ENCODE data around the gene ZNF438.

The ZNF438 gene

GRCh38 chr10:30822693-30823465 is 208.8 kb downstream of the ZNF438 start:
- no peak for DNase-seq (ENCODE audit: low spot score)

DNA sequence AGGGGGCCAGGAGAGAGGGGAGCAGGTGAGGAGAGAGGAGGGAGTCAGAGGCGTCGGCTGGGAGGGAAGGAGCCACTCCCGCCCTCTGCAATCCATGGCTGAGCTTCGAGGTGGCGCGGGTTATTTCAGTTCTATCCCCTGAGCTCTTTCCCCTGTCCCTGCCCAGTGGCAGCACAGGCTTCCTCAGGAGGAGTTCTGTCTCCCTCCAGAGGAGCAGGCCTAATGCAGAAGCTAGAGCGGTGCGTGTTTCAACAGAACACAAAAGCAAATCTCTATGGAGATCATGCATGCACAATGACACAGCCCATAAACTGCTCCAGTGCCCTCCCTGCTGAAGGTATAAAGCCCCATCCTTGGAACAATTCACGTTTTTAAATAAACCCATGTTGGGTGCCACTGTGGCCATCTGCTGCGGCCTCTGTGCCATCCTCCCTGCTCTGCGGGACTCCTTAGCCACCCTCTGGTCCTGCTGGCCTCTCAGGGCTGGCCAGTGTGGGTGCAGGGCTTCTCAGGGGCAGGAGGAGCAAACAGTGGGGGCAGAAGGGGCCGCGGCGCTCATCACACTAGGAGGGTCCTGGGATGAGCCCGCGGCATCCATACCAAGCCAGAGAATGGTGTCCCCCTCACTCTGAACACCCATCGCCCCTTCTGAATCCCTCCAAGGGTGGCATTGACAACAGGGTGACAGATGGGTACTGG is 209.5 kb downstream of the ZNF438 start:
- DNase-seq (ENCODE audit: low spot score) = no peak

- no peak for DNase-seq (ENCODE audit: low spot score)
Observed at GRCh38 chr10:30821261-30821993, 210.2 kb downstream of the ZNF438 start.

DNA sequence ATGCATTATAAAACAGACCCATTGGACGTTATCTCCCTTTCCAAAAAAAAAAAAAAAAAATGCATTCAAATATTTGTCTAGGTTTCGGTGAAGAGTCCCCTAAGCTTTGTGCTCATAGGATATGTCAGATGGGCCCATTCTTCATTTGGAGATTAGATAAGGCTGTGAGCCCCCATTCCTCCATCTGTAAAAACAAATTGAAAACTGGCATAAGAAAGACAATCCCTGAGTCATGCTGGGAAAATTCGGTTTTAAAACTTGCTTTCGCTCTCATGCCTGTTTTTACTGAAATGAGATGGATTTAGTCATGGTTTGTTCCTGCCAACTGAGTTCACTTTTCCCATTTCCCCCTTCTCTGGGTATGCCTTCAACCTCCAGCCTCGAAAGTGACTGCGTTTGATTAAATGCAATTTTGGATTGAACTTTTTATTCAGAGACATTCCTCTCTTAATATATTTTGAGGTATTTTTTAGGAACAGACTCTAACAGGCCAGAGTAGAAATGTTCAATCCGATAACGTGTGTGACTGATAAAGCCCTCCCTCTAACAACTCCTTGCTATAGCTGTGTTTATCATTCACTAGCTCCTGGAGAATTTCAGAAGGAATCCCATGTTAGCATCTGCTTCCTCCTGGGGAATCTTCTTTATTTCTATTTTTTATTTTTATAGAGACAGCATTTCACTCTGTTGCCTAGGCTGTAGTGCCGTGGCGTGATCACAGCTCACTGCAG is 211.2 kb downstream of the ZNF438 start:
- no peak for DNase-seq (ENCODE audit: low spot score)

GRCh38 chr10:30819341-30820181 is 212.1 kb downstream of the ZNF438 start:
- DNase-seq (ENCODE audit: low spot score) = no peak

DNA sequence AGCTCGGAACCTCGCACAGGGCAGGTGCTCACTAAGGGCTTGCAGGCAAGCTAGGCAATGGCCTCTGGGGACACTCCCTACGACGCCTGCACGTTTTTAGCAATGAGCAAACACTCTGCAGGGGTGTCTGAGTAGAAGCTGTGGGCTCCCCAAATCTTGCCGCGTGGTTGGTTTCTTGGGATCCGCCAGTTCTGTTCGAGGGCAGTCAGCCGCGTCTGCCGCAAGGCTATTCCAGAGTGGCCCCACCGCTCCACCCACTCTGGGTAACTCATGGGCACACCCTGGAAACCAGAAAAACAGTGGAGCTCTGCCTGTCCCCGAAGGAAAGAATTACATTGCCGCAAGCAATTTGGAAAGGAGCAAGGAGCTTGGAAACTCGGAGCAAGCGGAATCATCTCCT is 212.8 kb downstream of the ZNF438 start:
- DNase-seq (ENCODE audit: low spot score) = no peak

GRCh38 chr10:30818010-30818660 is 213.5 kb downstream of the ZNF438 start:
- no peak for DNase-seq (ENCODE audit: low spot score)

DNA sequence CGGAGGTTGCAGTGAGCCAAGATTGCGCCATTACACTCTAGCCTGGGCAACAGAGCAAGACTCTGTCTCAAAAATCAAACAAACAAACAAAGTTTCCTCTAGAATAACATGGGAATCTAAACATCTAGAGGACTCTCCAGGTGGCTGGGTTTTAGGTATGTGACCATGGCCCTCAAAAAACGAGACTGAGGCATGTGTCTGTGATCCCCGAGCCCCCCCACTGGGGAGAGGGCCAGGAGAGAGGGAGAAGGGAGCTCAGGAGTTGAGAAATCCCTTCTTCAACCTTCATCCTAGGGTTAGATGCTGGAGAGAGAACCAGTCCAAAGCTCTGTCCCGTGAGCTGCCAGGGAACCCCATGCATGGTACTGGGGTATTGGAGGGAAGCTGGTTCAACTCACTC is 214.1 kb downstream of the ZNF438 start:
- no peak for DNase-seq (ENCODE audit: low spot score)

DNA sequence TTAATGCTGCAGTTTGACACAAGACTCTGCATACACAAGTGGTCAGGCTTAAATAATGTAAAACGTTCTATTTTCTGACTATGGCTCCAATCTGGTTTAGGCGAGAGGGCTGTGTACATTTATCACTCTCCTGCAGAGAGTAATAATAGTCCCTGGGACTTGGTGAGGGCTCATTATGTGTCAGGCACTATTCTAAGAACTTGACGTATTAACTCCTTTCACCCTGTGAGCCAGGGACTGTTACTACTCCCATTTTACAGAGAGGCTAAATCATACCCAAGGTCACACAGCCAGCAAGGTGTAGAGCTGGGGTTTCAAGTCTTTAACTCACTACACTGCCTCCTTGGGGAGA is 214.9 kb downstream of the ZNF438 start:
- no peak for DNase-seq (ENCODE audit: low spot score)

GRCh38 chr10:30816159-30816819 is 215.4 kb downstream of the ZNF438 start:
- no peak for DNase-seq (ENCODE audit: low spot score)

DNA sequence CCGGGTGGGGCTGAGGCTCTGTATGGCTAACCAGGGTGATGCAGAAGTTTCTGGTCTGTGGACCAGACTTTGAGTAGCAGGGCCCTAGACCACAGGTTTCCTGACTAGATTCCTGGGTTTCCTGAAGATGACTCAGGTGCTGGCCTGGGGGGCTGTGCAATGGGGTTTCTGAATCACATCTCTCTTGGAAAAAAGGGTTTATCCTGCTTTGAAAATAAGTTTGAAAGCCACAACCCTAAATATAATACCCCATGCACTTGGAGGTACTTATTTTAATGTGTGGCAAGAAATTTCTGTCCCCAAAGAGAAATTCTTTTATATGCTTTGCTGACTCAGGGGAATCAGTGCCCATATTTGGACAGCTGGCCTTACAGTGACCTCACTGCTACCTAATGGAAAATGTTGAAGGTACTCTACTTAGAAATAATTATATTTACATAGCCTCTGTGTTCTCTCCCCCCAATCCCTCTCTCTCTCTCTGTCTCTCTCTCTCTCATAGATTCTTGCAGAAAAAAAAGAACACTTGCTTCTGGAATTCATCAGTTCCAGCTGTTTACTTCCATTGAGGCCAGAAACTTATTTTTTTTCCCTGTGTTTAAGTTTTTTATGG is 217.7 kb downstream of the ZNF438 start:
- DNase-seq (ENCODE audit: low spot score) = no peak

DNA sequence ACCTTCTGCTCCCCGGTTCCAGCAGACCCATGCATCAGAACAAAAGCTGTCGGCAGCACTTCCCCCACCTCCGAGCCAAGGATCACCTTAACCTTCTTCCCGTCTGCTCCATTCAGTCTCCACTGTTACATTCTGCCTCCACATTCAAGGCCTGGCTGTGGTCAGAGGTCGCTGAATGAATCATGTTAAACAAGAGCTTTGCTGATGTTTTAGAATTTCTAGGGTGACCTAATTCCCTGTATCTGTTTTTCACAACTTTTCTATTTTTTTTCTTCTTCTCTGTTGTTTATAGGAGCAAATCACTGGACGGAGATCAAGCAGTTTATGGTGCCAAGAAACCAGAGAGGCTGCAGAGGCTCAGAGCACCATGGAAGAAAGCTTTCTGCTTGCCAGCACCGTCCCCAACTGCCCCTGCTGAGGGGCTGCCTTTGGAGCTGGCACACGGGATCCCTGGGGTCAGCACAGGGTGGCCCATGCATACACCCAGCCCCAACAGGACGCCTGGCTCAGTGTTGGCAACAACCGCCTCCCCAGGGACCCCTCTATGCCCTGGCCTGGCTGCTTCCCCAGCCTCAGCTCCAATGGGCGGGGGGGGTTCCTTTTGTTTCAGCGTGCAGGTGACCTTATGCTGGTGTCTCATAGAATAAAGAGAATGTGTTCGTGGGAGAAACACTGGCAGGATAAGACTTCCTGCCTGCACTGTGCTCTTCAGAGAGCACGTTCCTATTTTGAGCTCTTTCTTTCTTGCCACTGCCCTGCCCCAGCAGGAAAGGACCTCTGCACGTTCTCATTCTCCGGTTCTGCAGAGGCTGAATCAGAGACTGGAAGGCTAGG is 219.4 kb downstream of the ZNF438 start:
- DNase-seq (ENCODE audit: low spot score) = no peak

- DNase-seq (ENCODE audit: low spot score) = no peak
Observed at GRCh38 chr10:30811276-30812017, 220.2 kb downstream of the ZNF438 start.

GRCh38 chr10:30810416-30810815 is 221.2 kb downstream of the ZNF438 start:
- DNase-seq (ENCODE audit: low spot score) = no peak

- DNase-seq (ENCODE audit: low spot score) = no peak
Observed at GRCh38 chr10:30806850-30807249, 224.8 kb downstream of the ZNF438 start.

DNA sequence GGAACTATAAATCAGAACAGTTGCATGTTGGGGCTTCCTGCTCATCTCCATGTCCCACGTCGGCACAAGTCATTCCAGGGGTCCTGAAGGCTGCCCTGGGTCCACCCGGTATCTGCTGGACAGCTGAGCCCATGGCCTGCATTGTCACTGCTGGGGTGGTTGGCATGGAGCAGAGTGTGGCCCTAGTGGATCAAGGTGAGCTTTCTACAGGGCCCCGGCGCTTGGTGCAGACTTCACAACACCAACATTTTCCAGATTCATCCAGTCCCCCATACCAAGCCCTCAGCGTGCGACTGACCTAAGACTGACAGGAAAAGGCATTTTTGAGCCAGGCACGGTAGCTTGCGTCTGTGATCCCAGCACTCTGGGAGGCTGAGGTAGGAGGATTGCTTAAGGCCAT is 226.6 kb downstream of the ZNF438 start:
- DNase-seq (ENCODE audit: low spot score) = no peak

DNA sequence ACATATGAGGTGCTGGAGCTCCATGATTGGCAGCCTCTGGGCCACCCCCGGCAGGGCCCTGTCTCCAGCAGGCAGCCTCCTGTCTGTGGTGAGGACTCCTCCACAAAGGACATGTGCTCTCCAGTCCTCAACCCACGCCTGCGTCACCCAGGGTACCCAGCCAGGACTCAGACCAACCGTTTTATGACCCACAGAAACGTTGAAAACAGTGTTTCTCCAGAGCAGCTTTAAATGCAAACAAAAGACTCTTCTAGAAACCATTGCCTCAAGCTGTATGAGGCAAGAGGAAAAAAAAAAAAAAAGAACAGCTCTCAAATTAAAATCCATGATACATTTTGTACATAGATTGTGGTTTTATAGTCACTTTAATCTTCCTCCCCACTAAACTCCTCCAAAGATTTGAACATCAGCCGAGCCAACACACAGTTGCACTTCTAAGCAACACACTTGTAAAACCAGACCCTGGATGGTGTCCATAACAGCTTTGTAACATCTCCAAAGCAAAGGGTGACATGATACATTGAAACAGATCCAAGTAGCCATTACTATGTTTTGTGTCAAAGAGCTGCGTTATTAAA is 227.1 kb downstream of the ZNF438 start:
- no peak for DNase-seq (ENCODE audit: low spot score)

- DNase-seq (ENCODE audit: low spot score) = no peak
Observed at GRCh38 chr10:30803892-30804322, 227.8 kb downstream of the ZNF438 start.
